HepG2 (cell line): ENCODE results near the gene SIX5. TPM values are rescaled to one million over a fixed set of nuclear protein-coding genes. Genes with fewer than 3 reads are reported as not detected.

Source experiments
- ATAC-seq: fragments of 200-7000 bp; cut with Tn5 transposase; 3 replicates; pipeline ENCODE4 v1.9.1; 2020; ENCODE audit warnings: mild to moderate bottlenecking, moderate library complexity
- BruUV-seq: library from RNA; stranded (reverse); fragments of 400-500 nt; replicated peaks from 2 replicates; lab custom pipeline; 2021; lab: Mats Ljungman, UMichigan
- CTCF ChIA-PET: fragments of 300-600 bp; formaldehyde crosslinking; extraction: SDS; loops from one replicate; lab custom pipeline; 2021; ENCODE audit warnings: low total read pairs, inconsistent platforms, low intra/inter-chr PET ratio; lab: Yijun Ruan, JAX
- POLR2A ChIA-PET: fragments of 350-600 bp; sonication (Branson Sonifier 250); formaldehyde crosslinking; loops from one replicate; lab custom pipeline; 2020; ENCODE audit warnings: antibody characterized with exemption, inconsistent platforms; lab: Yijun Ruan, JAX
- DNase-seq: peaks from one replicate; pipeline ENCODE4 v3.0.0-alpha.2; 2015; ENCODE audit warnings: low spot score
- FAIRE-seq: peaks from 3 replicates; lab custom pipeline; 2011; peaks lifted over from hg19 to GRCh38; lab: Jason Lieb, UNC
- H2AFZ ChIP-seq: one replicate; pipeline ENCODE4 v1.6.1; 2011; ENCODE audit warnings: low read length, inconsistent platforms
- H3K27ac ChIP-seq: fragments of 300-600 bp; 3 replicates; pipeline ENCODE4 v1.8.0; 2011; ENCODE audit warnings: mixed run types, mild to moderate bottlenecking, mixed read lengths, low read length, inconsistent platforms; ENCODE audit not compliant: insufficient read depth; ENCODE audit errors: extremely low read length
- H3K27me3 ChIP-seq, 2 experiments: fragments of 200-600 bp in 1 of 2; 2 replicates in 1 of 2; 3 replicates in 1 of 2; pipeline versions ENCODE4 v1.6.0 to v1.8.0; 2011; ENCODE audit warnings: low read length in 2 of 2, mild to moderate bottlenecking in 2 of 2, moderate library complexity in 2 of 2, inconsistent platforms in 1 of 2; ENCODE audit not compliant: insufficient read depth in 2 of 2, control insufficient read depth in 1 of 2
- H3K36me3 ChIP-seq, 2 experiments: fragments of 200-600 bp in 1 of 2; replicated peaks in 1 of 2; 2 replicates in 1 of 2; 3 replicates in 1 of 2; pipeline versions ENCODE4 v1.5.1 to v1.8.0; 2011; ENCODE audit warnings: low read length in 2 of 2, inconsistent platforms in 1 of 2; ENCODE audit not compliant: insufficient read depth in 2 of 2, control insufficient read depth in 1 of 2
- H3K4me1 ChIP-seq: 2 replicates; pipeline ENCODE4 v1.5.1; 2012; ENCODE audit warnings: low read length, inconsistent platforms; ENCODE audit not compliant: insufficient read depth
- H3K4me2 ChIP-seq: 2 replicates; pipeline ENCODE4 v1.6.0; 2011; ENCODE audit warnings: low read depth, low read length, inconsistent platforms
- H3K4me3 ChIP-seq, 3 experiments: fragments of 200-600 bp in 1 of 3; sonication (generic), shearing (Covaris generic) in 1 of 3; replicated peaks in 1 of 3; 2 replicates each; pipeline ENCODE4 v1.5.1; 2011 to 2016; ENCODE audit warnings: low read length in 3 of 3, inconsistent platforms in 2 of 3, low read depth in 2 of 3, mild to moderate bottlenecking in 2 of 3, control low read depth in 1 of 3, mixed read lengths in 1 of 3; ENCODE audit not compliant: insufficient read depth in 1 of 3
- H3K79me2 ChIP-seq: one replicate; pipeline ENCODE4 v1.6.1; 2011; ENCODE audit warnings: low read length, inconsistent platforms; ENCODE audit not compliant: insufficient read depth
- H3K9ac ChIP-seq: 2 replicates; pipeline ENCODE4 v1.6.0; 2011; ENCODE audit warnings: mild to moderate bottlenecking, low read depth, low read length, inconsistent platforms; ENCODE audit not compliant: insufficient read depth
- H3K9me3 ChIP-seq: 2 replicates; pipeline ENCODE4 v1.5.1; 2012; ENCODE audit warnings: mild to moderate bottlenecking, low read length
- H4K20me1 ChIP-seq: 2 replicates; pipeline ENCODE4 v1.6.0; 2011; ENCODE audit warnings: inconsistent platforms, mild to moderate bottlenecking, low read length, moderate library complexity; ENCODE audit not compliant: insufficient read depth
- AGO2 ChIP-seq: fragments of 200-400 bp; formaldehyde crosslinking; optimal IDR thresholded peaks from 2 replicates; pipeline ENCODE3; 2017; ENCODE audit warnings: mild to moderate bottlenecking, low read depth, low read length, moderate library complexity
- CREB3 ChIP-seq: sonication (generic); formaldehyde crosslinking; IDR thresholded peaks from 2 replicates; pipeline ENCODE4 v1.5.0; 2020; ENCODE audit warnings: missing genetic modification reagents
- DZIP1 ChIP-seq: sonication (generic); formaldehyde crosslinking; IDR thresholded peaks from 2 replicates; pipeline ENCODE4 v1.5.0; 2020; ENCODE audit warnings: mild to moderate bottlenecking, missing genetic modification reagents
- HNRNPL ChIP-seq: fragments of 200-400 bp; formaldehyde crosslinking; IDR thresholded peaks from 2 replicates; pipeline ENCODE4 v1.6.1; 2017; ENCODE audit warnings: mild to moderate bottlenecking, low read depth, low read length
- JARID2 ChIP-seq: sonication (generic); formaldehyde crosslinking; IDR thresholded peaks from 2 replicates; pipeline ENCODE4 v1.8.1; 2023; ENCODE audit warnings: missing genetic modification reagents, inconsistent platforms; ENCODE audit not compliant: insufficient replicate concordance
- RBFOX2 ChIP-seq: fragments of 200-400 bp; formaldehyde crosslinking; IDR thresholded peaks from 2 replicates; pipeline ENCODE4 v1.6.1; 2017; ENCODE audit warnings: low read depth, mild to moderate bottlenecking, low read length
- RELA ChIP-seq: sonication (generic); formaldehyde crosslinking; IDR thresholded peaks from 2 replicates; pipeline ENCODE4 v1.4.0; 2020; ENCODE audit warnings: missing genetic modification reagents
- ZC3H13 ChIP-seq: sonication (generic); formaldehyde crosslinking; IDR thresholded peaks from 2 replicates; pipeline ENCODE4 v1.8.1; 2023; ENCODE audit warnings: mild to moderate bottlenecking, missing genetic modification reagents, moderate library complexity
- ZNF280B ChIP-seq: sonication (generic); formaldehyde crosslinking; IDR thresholded peaks from 2 replicates; pipeline ENCODE4 v1.5.0; 2020; ENCODE audit warnings: missing genetic modification reagents, mild to moderate bottlenecking, borderline replicate concordance
- ZNF333 ChIP-seq: sonication (generic); formaldehyde crosslinking; IDR thresholded peaks from 2 replicates; pipeline ENCODE4 v1.4.0; 2020; ENCODE audit warnings: mild to moderate bottlenecking, missing genetic modification reagents, borderline replicate concordance
- WGBS: methylation state at CpG from one replicate; pipeline ENCODE4 v1.1.6; 2017; ENCODE audit warnings: low lambda C conversion rate; 5-methylcytosine and 5-hydroxymethylcytosine counted together
- in situ Hi-C: cut with HindIII; loops from 2 replicates; pipeline ENCODE4 v1.10.0; 2017; ENCODE audit warnings: low pct_unique_long_range_greater_than_20kb; ENCODE audit not compliant: extremely low pct_ligation_motif_present
- intact Hi-C: fragments of 100-400 bp; cut with micrococcal nuclease; formaldehyde crosslinking; loops from one replicate; pipeline ENCODE4 v1.10.0; 2022; ENCODE audit not compliant: unreplicated experiment
- polyA plus RNA-seq, 8 experiments: library from polyadenylated mRNA; depleted of rRNA in 3 of 8; stranded (reverse) in 7 of 8; unstranded in 1 of 8; fragments of >200 nt; fragmentation: Illumina TruSeq in 4 of 8; extraction: Trizol in 4 of 8; gene quantifications; 2 replicates each; pipeline versions ENCODE4 v1.2.1 to v1.2.3, GENCODE V29; 2011 to 2016; ENCODE audit warnings: low read depth in 4 of 8, missing spikeins in 1 of 8, mixed read lengths in 1 of 8; ENCODE audit not compliant: insufficient read depth in 1 of 8
- total RNA-seq, 5 experiments: library from RNA; depleted of rRNA; stranded (reverse); fragments of >200 nt; fragmentation: Illumina TruSeq; extraction: Trizol; gene quantifications; 2 replicates each; pipeline ENCODE4 v1.2.3, GENCODE V29; 2016; ENCODE audit warnings: low read depth in 1 of 5

The SIX5 gene
- total and polyA plus RNA-seq, 2 of the 13 experiments (the other 11 are each of a cell fraction or from before 2014, with no cell fraction given): 7.7 to 10.5 TPM

- no peak overlapping the region for H3K27ac ChIP-seq
- in situ Hi-C loops: no loop called here
- peaks cover 18% of the 10 kb centered on the region for H3K4me1 ChIP-seq
- H2AFZ ChIP-seq: no peak overlapping the region
- CTCF ChIA-PET: no interaction called here
- FAIRE-seq: no peak
- H3K79me2 ChIP-seq: peaks cover 7% of the 10 kb centered on the region
- H3K9me3 ChIP-seq: no peaks in the 10 kb centered on the region
- TF ChIP-seq ZNF333 (CRISPR knock-in tag): no peak
- 0 out of 2 replicates have a peak, but pooled peaks have one; percentile 1 for TF ChIP-seq RBFOX2
- DNase-seq: no peak
- POLR2A ChIA-PET: no interaction called here
- 100% methylated on average over 4 of the region's 21 CpGs for WGBS
- H4K20me1 ChIP-seq: no peaks in the 10 kb centered on the region; the same call in 1 of the 2 replicates
- no peak overlapping the region for H3K4me2 ChIP-seq
- peaks cover 12 to 30% of the 10 kb centered on the region in 2 experiments for H3K36me3 ChIP-seq
- no peak for ATAC-seq
- no peaks in the 10 kb centered on the region; a peak in 1 of 5 replicates for H3K27me3 ChIP-seq
- no peak overlapping the region for H3K9ac ChIP-seq
- no TSS peak for BruUV-seq
- H3K4me3 ChIP-seq: no peak overlapping the region
- intact Hi-C loops: no loop called here
These were observed 17.5 kb upstream of the SIX5 start for GRCh38 chr19:45786533-45786894.

- intact Hi-C loops: no loop called here
- no peak overlapping the region for H3K27ac ChIP-seq
- DNase-seq (no peak), FAIRE-seq (no peak)
- H4K20me1 ChIP-seq: peaks cover 3% of the 10 kb centered on the region; the same call in 1 of the 2 replicates
- H3K9me3 ChIP-seq: no peaks in the 10 kb centered on the region
- in situ Hi-C loops: no loop called here
- no peak overlapping the region for H2AFZ ChIP-seq
- POLR2A ChIA-PET: no interaction called here
- no peak overlapping the region for H3K4me2 ChIP-seq
- peaks cover 10 to 30% of the 10 kb centered on the region in 2 experiments for H3K36me3 ChIP-seq
- TF ChIP-seq CREB3 (no peak), JARID2 (CRISPR knock-in tag) (no peak), RELA (CRISPR knock-in tag) (no peak), HNRNPL (peak; percentile 42; the same call in 1 of the 2 replicates), DZIP1 (no peak), AGO2 (peak; percentile 58), ZC3H13 (CRISPR knock-in tag) (peak; percentile 60; the same call in 1 of the 2 replicates), RBFOX2 (0 out of 2 replicates have a peak, but pooled peaks have one; percentile 49), ZNF280B (CRISPR knock-in tag) (no peak)
- TF ChIP-seq, all 625 proteins: peak for 4
- Histone ChIP-seq H3K4me3 (no peak overlapping the region), H3K27me3 (no peaks in the 10 kb centered on the region; a peak in 1 of 5 replicates), H3K9ac (no peak overlapping the region), H3K4me1 (peaks cover 18% of the 10 kb centered on the region), H3K79me2 (peaks cover 3% of the 10 kb centered on the region)
- CTCF ChIA-PET: no interaction called here
- no TSS peak for BruUV-seq
- ATAC-seq: no peak
- 94% methylated on average over 37 of the region's 57 CpGs for WGBS
These were observed 16.9 kb upstream of the SIX5 start for GRCh38 chr19:45785781-45786532.
